ENCODE data around the gene WDR46.

WDR46 gene

DNA sequence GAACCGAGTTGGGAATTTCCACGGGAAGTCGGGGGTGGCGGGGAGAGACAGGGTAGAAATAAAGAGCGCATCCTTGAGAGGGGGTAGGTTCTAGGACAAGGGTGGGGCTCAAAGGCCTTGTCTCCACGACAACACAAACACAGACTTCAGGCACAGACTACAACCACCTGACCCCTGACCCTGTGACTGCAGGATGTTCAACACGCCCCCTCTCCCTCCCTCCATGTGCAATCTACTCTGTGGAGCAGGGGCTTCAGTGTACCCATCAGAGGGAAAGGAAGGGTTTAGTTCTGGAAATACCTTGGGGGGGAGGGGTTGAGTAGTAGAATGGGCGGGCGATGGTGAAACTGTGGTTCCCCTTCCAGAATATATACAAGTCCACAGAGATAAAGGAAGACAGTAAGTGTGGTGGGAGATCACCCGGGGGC, 25.5 kb upstream of the WDR46 start:
- DNase-seq = peak; percentile 60

DNA sequence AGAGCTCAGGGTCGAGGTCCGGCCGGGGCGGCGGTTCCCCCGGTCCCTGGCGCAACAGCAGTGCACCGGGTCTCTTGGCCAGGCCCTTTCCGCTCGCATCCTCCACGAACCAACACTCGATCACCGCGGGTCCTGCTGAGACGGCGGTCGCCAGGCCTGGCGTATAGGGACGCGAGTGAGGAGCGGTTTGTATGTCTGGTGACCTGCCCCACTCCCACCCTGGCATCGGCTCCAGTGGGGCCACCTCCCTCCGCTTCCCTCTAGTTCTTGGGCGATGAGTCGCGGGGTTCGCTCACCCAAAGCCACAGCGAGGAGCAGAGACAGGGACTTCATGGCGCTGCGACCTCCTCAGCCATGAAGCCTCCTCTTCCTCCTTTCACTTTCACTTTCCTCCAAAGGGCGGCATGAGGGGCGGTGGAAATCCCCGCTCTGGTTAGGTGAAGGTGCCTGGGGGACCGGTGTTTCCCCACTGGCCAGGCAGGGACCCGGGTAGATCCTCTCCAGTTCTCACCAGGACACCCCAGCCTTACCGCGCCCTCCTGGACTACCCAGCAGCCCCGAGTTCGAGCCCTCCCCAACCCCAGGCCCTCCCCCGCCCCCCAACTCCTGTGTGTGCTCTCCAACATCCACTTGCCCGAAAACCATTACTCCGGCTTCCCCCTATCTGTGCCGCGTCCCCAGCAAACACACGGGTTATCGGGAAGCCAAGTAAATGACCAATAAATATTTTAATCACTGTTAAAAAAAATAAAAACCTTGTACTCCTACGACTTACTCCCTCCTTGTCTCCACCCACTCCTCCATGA, 24.9 kb upstream of the WDR46 start, which contains the start of gene TAPBP:
Gene TAPBP, minus strand, starts transcription at position 370 of the 806 bp plus-strand sequence. Its CDS starts 37 bp downstream, at position 333.
- peak; percentile 88 for DNase-seq

DNA sequence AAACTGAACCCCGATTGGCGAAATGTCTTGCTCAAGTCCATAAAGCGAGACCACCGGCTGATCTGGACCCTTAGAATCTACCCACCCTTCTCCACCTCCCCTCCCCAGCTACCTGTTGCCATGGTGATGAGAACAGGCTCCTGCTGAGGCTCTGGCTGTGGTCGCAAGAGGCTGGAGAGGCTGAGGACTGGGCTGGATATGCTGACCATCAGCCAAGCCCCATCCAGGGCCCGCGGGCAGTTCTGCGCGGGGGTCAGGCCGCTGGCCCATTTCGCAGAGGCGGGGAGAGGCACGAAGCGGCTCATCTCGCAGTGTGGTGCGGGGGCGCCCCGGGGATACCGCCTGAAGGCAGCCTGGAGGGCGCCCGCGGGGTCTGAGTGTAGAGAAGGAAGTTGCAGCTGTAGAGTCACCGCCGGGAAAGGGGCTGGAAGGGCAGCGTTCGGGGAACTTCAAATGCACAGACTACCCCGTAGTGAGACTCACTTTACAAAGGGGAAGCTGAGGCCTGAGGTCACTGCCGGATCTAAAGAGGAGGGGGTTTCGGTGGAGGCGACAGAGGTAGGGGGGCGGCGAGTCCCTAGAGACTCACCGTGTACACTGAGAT, 24.2 kb upstream of the WDR46 start:
- DNase-seq = peak; percentile 69

DNA sequence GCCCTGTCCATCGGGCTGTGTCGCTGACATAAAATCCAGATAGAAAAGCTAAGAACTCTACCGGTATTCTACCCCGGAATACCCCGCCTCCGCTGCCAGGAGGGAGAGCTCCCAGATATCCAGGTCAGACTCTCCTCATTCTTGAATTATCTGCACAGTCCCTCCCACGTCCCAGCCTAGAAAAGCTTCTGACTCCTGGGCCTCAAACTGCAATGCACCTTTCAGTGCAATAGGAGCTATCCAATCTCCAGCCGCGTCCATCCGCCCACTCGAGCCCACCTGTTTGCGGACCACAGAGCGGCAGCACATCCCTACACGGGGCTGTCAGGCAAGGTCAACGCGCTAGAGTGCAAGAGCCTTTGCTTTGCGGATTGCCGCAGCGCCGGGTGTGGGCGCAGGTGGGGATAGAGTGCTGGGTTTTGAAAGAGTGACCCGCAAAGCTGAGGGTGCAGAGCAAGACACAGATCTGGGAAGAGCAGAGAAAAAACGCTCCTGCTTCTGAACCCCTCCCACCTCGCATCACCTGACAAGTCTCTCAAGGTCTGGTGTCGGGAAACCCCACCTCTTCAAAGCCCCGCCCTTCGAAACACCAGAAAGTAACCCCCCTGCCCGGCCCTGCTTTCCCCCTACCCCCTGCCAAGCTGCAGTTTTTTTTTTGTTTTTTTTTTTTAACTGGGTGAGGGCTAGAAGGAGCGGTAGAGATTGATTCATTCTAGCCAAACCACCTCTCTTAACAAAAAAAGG, 23.5 kb upstream of the WDR46 start:
- peak; percentile 67 for DNase-seq

DNA sequence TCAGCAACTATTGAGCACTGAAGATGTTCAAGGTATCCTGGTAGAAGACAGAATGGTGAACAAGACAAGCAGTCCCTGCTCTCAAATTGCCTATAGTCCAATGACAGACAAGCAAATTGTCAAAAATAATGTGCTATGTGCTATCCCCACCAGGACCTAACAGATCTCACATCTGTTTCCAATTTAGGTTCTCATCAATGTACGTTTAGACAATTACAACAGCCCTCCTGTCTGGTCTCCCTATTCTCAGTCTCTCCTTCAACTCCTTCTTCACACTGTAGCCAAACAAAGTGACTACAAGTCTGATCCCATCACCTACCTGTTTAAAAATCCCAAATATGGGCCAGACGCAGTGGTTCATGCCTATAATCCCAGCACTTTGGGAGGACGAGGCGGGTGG, 17.3 kb upstream of the WDR46 start:
- no peak for DNase-seq

DNA sequence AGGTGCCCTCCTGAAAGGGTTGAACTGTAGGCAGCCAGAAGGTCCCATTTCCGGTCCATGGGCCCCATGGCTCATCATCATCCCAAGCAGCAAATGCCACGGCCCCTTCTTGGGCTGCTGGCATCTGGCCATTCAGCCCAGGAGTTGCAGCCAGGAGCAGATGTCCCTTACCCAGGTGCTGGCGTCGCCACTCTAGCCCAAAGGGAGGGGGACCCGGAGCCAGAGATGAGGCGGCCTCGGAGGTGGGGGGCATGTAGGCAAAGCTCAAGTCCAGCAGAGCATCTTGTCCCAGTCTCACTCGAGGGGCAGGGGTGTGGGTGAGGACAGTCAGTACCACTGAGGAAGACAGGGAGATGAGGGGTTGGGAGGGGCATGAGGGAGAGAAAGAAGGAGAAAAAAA, 16.0 kb upstream of the WDR46 start:
- DNase-seq = no peak

DNA sequence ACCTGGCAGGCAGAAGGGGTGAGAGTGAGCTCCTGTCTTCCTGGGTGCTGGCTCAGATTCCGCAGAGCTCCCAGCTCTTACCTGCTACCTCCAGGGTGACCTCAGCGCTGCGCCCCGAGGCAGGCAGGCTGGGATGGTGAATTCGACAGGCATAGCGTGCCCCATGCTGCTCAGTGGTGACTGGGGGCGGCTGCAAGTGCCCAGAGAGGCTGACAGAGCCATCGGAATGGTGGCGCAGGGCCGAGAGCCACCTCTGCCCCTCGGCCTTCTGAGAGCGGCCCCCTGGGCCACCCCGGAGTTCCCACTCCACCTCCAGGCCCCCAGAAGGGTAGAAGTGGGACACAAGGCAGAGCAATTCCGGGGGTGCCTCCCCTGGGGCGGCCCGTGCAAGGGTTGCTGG, 15.2 kb upstream of the WDR46 start:
- DNase-seq = no peak

DNA sequence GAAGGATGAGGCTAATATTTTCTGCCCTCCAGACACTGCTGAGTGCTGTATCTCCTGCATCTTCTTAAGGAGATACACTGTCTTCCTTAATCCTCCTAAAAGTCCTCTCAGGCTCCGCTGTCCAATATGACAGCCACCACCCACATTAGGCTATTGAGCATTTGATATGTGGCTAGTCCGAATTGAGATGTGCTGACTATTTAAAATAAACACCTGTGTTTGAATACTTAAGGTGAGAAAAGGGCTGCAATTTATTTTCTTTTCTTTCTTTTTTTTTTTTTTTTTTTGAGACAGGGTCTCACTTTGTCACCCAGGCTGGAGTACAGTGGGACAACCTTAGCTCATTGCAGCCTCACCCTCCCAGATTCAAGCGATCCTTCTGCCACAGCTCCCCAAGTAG, 12.8 kb upstream of the WDR46 start:
- DNase-seq = no peak

DNA sequence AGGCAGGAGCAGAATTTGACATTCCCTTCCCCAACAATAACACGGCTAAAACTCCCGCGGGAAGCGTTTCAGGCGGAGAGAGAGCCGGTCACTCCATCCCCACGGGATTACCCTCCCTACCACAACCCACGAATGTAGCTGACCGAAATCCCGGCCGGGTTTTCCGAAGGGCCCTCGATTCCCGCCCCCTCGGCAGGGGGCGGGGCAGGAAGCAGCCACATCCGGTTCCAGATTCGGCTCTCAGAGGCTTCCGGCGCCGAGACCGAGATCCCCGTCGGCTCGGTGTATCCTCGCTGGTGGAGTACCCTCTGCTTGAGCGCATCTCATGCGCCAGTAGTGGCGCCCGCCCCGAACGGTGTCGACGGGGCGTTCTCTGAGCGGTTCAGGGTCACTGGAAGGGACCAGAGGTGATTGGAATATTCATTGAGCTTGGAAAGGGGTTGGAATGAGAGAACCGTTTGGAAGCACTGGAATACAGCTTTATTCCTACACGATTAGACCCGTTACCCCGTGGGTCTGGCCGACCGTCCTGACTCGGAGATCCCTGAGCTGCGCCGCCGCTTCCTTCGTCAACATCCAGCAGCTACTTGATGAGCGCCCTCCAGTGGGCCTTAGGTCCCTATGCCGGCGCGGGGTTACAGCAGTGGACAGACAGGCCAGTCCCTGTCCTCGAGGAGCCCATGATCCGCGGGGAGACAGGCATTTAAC, 10.4 kb upstream of the WDR46 start:
- peak; percentile 90 for DNase-seq

DNA sequence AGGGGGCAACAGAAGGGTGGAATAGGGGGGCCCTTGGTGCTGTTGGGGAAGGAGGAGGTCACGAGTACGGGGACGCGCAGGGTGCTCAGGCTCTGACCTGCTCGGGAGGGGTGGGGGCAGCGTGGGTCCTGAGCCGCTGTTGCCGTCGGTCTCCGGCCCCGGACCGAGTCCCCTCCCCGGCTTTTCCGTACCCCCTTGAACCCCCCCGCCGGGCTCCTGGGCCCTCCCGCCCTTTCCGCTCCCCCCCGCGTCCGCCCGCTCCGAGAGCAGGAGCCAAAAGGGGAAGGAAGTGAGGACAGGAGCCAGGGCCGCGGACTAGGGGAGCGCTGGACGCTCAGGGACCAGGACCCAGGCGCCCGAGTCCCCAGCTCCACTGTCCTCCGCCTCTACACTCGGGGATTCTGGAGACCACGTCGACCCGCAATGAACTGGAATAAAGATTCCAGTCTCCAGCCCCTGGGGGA, 9.8 kb upstream of the WDR46 start, which contains the start of gene RGL2:
Gene RGL2, minus strand, starts transcription at position 170 of the 464 bp plus-strand sequence. CDS start 332 bp downstream, outside the sequence.
- DNase-seq = no peak

DNA sequence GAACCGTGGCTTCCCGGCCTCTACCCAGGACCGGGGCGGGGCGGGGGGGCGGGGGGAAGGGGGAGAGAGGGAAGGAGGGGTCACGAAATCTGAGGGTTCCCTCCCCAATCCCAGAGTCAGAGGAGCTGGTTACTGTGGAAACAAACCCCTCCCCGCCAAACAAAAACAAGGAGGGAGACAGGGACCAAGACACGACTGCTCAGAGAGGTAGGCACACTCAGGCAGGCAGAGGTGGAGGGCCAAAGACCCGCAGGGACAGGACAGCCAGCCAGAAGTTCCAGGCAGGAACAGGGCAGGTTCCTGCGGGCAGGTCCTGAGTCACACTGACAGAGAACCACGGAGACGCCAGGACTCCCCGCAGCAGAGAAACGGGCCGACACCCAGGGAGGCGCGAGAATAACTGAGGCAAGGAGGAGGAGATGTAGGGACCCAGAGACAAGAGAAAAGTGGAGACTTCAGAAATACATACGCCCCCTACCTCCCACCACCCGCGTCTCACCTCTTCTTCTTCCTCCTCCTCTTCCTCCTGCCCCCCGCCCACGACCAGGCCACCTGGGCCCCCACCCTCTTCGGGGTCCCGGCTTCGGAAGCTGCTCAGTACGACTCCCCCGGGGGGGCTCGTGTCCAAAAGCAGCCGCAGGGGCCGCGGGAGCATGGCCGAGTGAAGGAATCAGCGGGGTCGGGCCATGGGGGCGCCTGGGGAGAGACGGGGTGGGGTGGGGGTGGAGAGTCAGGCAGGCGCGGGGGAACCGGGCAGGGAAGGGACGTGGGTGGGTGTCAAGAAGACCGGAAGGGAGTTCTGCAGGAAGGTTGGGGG, 9.1 kb upstream of the WDR46 start:
- peak; percentile 67 for DNase-seq

DNA sequence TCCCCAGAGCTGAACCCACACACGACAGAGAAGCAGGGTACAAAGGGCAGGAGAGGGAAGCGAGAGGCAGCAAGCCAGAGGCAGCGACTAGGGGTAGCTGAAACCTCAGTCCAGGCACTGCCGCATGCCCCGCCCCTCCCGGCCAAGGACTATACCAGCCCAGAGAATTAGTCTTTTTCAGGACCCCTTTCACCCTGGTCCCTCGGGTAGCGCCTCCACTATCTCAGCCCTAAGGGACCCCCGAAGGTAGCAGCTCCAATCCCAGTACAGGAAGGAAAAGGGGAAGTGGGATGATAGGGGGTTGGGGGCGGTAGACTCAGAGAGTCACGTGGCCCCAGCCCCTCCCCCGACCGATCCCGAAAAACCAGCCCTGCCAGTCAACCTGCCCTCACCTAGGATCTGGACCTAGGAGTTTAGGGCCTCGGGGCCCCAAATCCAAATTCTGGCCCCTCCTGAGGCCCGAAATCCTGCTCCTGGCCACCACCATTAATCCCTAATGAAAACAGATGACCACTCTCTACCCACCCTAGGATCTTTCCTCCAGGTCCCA, 8.4 kb upstream of the WDR46 start:
- DNase-seq = peak; percentile 69

DNA sequence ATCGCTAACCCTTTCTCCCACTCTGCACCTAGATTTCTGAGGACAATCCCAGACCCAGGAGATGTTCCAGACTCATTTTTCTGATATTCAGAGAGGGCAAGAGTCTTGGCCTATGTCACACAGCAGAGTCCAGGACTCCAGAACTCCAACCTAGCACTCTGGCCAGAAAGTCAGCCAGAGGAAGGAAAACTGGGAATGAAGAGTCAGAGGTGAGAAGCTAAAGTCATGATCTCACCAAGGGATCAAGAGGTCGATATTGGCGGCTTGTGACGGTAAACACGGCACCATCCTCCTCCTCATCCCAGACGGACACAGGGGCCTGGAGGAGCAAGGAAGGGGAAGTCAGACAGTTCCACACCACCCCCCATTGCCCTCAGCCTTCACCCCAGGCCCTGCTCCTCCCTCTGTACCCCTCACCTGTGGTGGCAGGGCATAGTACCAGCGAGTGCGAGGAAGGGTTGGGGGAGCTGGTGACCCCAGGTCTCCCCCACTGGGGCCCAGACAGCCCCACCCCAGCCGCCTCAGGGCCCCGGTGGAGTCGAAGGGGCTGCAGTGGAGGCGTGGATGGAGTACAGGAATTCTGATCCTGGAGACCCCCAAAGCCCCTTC, 7.9 kb upstream of the WDR46 start:
- no peak for DNase-seq

DNA sequence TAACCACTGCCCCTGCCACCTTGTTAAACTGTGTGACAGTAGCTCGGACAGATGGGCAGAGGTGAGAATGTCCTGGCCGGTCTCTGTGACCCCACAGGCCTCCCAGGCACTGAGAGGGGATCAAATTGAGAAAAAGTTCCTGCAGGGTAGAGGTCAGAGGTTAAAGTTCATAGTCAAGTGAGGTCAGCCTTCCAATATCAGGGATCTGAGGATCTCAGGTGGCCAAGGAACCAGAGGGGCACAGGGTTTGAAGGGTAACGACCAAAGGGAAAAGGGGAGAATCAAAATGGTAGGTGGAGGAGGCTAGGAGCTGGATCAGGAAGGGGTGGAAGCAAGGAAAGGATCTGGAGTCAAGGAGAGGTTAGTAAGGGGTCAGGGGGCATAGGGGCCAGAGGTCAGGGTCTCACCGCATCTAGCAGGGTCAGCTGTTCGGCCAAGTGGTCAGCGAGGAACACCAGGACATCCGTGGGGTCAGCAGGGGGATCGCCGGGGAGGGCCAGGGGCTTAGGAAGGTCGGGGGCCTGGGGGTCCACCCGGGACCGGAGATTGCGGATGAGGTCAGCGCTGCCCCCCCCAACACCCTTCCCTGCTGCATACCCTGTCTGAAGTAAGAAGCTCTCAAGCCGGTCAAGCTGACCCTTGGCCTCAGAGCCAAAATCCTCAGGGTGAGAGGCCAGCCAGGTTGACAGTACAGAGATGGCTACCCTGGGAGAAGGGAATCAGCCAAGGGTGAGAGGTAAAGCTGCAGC, 6.8 kb upstream of the WDR46 start:
- no peak for DNase-seq

DNA sequence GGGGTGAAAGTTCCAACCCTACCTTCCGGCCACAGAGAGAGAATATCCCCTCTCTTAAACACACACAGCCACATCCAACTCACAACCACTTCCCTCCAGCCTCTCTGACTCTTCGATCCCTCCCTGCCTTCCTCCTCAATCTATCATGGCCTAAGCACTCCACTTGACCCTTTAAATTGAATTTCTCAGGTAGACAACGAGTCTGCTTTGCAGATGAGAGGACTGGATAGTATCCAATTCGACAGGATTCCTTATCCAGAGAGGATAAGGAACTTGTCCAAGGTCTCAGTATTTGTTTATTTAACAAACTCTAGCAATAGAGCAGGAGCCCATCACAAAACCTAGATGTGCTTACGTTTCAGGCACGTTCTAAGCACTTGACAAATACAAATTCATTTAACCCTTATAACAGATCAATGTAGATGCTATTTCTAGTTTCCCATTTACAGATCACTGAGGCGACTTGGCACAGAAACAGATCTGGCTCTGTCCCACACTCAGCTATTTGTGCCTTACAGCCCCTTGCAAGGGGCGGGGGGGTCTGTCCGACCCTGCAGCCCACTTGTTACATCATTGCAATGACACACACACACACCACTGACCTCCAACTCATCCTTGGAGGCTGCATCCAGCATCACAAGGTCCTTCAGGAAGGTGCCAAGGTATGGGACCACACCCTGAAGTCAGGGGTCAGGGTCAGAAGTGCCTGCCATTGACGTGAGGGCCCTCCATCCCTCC, 5.2 kb upstream of the WDR46 start:
- no peak for DNase-seq

DNA sequence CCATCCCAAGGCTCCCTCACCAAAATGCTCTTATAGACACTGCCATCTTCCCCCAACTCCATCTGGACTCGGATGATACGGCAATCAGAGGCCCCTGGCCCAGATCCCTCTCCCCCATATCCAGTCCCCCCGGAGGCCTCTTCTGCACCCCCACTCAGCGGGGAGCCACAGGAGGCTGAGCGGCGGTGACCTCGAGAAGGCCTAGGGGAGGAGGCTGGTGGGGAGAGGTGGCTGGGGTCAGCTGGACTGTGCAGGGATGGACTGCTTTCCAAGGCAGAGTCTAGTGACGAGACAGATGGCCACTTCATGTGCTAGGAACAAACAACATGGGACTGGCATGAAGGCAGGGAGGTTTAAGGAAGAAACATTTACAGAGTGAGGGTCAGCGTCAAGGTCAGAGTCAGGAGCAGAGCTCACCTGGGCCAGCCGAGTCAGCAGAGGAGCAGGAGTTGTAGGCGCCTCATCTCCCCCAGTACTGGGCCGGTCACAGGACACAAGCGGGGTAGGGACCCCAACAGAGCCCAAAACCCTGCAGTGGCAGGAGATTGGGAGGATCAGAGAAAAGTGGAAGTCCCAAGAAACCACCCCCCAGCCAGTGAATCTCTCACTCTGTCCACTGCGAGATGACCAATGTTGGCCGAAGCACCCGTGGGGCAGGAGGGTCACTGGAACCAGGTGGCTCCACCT, 4.1 kb upstream of the WDR46 start:
- no peak for DNase-seq

DNA sequence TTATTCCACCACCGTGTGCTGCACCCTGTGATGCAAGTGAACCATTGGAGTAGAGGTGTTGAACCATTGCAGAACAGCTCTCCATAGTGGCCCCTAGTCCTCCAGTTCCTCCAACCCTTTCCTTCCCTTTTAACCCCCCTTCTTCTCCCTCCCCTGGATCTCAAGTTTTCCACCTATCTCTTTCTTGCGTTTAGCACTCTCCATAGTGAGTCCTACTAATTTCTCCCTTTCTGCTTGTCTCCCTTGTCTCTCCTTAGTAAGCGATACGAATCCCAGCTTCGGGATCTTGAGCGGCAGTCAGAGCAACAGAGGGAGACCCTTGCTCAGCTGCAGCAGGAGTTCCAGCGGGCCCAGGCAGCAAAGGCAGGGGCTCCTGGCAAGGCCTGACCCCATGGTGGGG, 1.4 kb upstream of the WDR46 start:
- no peak for DNase-seq

DNA sequence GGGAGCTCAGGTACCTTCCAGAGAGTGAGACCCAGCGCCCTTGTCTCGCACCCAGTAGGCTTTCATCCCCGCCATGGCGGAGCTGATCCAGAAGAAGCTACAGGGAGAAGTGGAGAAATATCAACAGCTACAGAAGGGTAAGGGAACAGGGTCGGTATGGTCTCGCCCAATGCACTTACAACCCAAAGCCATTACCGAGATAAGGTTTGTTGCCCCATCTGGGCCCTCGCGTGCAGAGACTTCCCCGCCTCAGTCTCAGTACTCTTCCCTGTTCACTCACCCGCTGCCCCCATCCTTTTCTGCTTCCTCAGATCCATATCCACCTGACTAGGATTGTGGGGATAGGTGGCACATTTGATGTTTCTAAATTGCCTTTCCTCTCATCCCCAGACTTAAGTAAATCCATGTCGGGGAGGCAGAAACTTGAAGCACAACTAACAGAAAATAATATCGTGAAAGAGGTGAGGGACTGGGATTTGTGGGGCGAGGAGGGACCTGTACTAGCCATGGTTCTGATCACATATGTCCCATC, 811 bp upstream of the WDR46 start:
- no peak for DNase-seq
